ENCODE data around the gene COP1. TPM values are rescaled to one million over a fixed set of nuclear protein-coding genes. Genes with fewer than 3 reads are reported as not detected.

COP1 gene
- total and polyA plus RNA-seq, 2 donors (not counting 3 experiments of a cell fraction or from before 2014, with no cell fraction given) = 16.5 to 40.9 TPM

DNA sequence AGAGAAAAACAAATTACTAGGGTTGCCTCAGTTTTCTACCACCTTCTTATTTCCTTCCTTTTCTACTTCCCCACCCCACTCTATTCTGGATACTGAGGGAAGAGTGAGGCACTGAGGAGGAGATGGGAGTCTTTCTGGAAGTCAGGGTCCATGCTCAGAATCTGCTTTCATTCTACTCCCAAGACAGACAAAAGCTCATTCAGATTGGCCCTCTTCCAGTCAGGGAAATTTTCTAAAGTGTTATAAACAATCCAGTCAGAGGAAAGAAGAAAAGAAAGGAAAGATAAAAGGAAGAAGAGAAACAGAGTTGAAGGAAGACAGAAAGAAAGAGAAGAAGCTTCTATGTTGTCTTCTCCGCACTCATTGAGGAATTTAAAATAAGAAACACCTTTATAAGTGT, 228.6 kb downstream of the COP1 start:
- Histone ChIP-seq H3K9me1 (replicated peaks; ENCODE audit: control insufficient read depth, extremely low read depth, insufficient read depth, low read length) (no peaks in the 10 kb centered on the region), H4K20me1 (replicated peaks; ENCODE audit: control insufficient read depth, extremely low read depth, insufficient read depth, low read length) (no peaks in the 10 kb centered on the region), H3K4me2 (ENCODE audit: insufficient read depth, low read length) (no peak overlapping the region), H3K27ac (ENCODE audit: insufficient read depth, low read depth, low read length) (peak overlapping the region; percentile 20), H3K79me2 (ENCODE audit: control insufficient read depth, insufficient read depth, low read length) (no peaks in the 10 kb centered on the region), H3K4me1 (ENCODE audit: control insufficient read depth, extremely low read depth, insufficient read depth, low read length) (peaks cover 30% of the 10 kb centered on the region), H3K9me3 (replicated peaks; ENCODE audit: control insufficient read depth, insufficient read depth, low read length) (no peaks in the 10 kb centered on the region), H3K36me3 (ENCODE audit: control insufficient read depth in 2 of 2, extremely low read depth in 1 of 2, insufficient read depth in 2 of 2, low read length in 2 of 2) (no peaks in the 10 kb centered on the region), H3K9ac (replicated peaks; ENCODE audit: extremely low read depth, insufficient read depth, low read length) (no peak overlapping the region), H3K4me3 (replicated peaks in 1 of 3; ENCODE audit: insufficient read depth in 1 of 3, low read depth in 1 of 3, low read length in 3 of 3) (no peak overlapping the region), H2AFZ (ENCODE audit: low read depth, low read length) (no peak overlapping the region), H3K27me3 (ENCODE audit: control insufficient read depth in 2 of 2, insufficient read depth in 2 of 2, low read length in 2 of 2) (no peaks in the 10 kb centered on the region)
- intact Hi-C loops (cut with micrococcal nuclease) = no loop called here
- dilution Hi-C loops (cut with MboI; ENCODE audit: extremely low pct_ligation_motif_present, low sequenced_read_pairs) = no loop called here
- DNase-seq (ENCODE audit: low read depth, low spot score) (peak; percentile 57), FAIRE-seq (no peak)
- ChIA-PET CTCF (interaction anchor here (0.9 kb wide), 1 partner anchor 11 kb away, joined by 3 read pairs; no protein-coding TSS in a partner anchor), POLR2A (no interaction called here)
- no TSS peak for BruUV-seq (replicated peaks)
- no peak for TF ChIP-seq EZH2 (IDR thresholded peaks at IDR 0.05; ENCODE audit: borderline replicate concordance, low read depth, low read length, severe bottlenecking)
- TF ChIP-seq POLR2AphosphoS5 (IDR thresholded peaks at IDR 0.05; ENCODE audit: insufficient read depth, low read depth, low read length) = no peak
- no peak for TF ChIP-seq GATA2 (IDR thresholded peaks at IDR 0.05; ENCODE audit: insufficient read depth, insufficient read length, low read depth, low read length)
- no peak for TF ChIP-seq POLR2A (IDR thresholded peaks at IDR 0.05; ENCODE audit: low read depth, low read length)
- no peak for TF ChIP-seq MYC (IDR thresholded peaks at IDR 0.05; ENCODE audit: low read depth, low read length)
- TF ChIP-seq MAX (IDR thresholded peaks at IDR 0.05; ENCODE audit: insufficient read depth, insufficient read length) = no peak
- no peak for TF ChIP-seq FOS (IDR thresholded peaks at IDR 0.05; ENCODE audit: borderline replicate concordance, insufficient read depth, low read length)
- TF ChIP-seq CTCF (IDR thresholded peaks at IDR 0.05; ENCODE audit: extremely low read depth in 1 of 2, insufficient read depth in 1 of 2, low read depth in 1 of 2, low read length in 2 of 2) = no peak
- TF ChIP-seq JUN (IDR thresholded peaks at IDR 0.05; ENCODE audit: borderline replicate concordance, insufficient read depth, insufficient read length, low read depth) = no peak

Measured in endothelial cell of umbilical vein (primary cell).